Ishikawa (cell line): ENCODE results near the gene RTEL1.

Source experiments
- CEBPB ChIP-seq: IDR thresholded peaks from 2 replicates; pipeline ENCODE4 v1.6.1; 2012
- CREB1 ChIP-seq: IDR thresholded peaks from 2 replicates; pipeline ENCODE4 v1.6.1; 2012; ENCODE audit warnings: low read depth
- EGR1 ChIP-seq: IDR thresholded peaks from 2 replicates; pipeline ENCODE4 v1.6.1; 2012
- EP300 ChIP-seq: IDR thresholded peaks from 2 replicates; pipeline ENCODE4 v1.6.1; 2012; ENCODE audit warnings: borderline replicate concordance
- FOXM1 ChIP-seq: IDR thresholded peaks from 2 replicates; pipeline ENCODE4 v1.6.1; 2012; ENCODE audit warnings: low read depth, borderline replicate concordance
- NFIC ChIP-seq: IDR thresholded peaks from 2 replicates; pipeline ENCODE4 v1.6.1; 2012
- RAD21 ChIP-seq: IDR thresholded peaks from 2 replicates; pipeline ENCODE4 v1.6.1; 2012; ENCODE audit warnings: low read depth
- TAF1 ChIP-seq: IDR thresholded peaks from 2 replicates; pipeline ENCODE4 v1.6.1; 2012; ENCODE audit warnings: low read depth, mild to moderate bottlenecking
- TCF12 ChIP-seq: IDR thresholded peaks from 2 replicates; pipeline ENCODE4 v1.6.1; 2012; ENCODE audit warnings: low read depth
- TEAD4 ChIP-seq: IDR thresholded peaks from 2 replicates; pipeline ENCODE4 v1.6.1; 2012
- YY1 ChIP-seq: IDR thresholded peaks from 2 replicates; pipeline ENCODE4 v1.6.1; 2012; ENCODE audit warnings: low read depth
- ZBTB7A ChIP-seq: IDR thresholded peaks from 2 replicates; pipeline ENCODE4 v1.6.1; 2012; ENCODE audit warnings: low read depth
- TF ChIP-seq, protein P1 (sequence below): IDR thresholded peaks from 2 replicates; pipeline ENCODE4 v1.6.1; 2012
- TF ChIP-seq, protein P2 (sequence below): IDR thresholded peaks from 2 replicates; pipeline ENCODE4 v1.6.1; 2012; ENCODE audit warnings: low read depth, mild to moderate bottlenecking
- TF ChIP-seq, protein P3 (sequence below): IDR thresholded peaks from 2 replicates; pipeline ENCODE4 v1.6.1; 2012

Gene RTEL1

DNA sequence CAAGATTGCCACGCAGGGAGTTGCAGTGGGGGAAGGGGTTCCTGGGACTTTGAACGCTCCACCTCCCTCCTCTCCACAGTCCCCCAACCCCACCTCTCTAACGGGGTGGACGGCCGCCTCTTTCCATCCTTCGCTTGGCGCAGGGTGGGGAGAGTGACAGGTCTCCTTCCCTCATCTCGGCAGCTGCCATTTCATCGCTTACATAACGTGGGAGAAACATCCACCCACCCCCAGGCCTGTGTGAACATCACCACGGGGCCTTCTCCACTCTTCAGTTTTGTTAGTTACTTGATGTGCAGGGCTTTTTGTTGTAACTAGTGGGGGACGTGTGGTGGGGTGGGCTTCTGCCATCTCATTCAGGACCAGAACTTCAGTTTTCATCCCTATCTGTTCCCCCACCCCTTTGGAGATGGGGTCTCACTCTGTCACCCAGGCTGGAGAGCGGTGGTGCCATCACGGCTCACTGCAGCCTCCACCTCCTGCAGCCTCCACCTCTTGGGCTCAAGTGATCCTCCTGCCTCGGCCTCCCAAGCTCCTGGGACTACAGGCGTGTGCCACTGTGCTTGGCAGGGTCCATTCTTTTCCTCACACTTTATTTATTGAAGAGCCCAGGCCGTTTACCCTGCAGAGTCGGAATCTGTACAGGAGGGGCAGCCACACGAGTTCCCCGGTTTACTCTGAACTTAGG is 17.7 kb downstream of the RTEL1 start:
- TF ChIP-seq RAD21: no peak
- TF ChIP-seq EP300: no peak
- TF ChIP-seq, protein P1, sequence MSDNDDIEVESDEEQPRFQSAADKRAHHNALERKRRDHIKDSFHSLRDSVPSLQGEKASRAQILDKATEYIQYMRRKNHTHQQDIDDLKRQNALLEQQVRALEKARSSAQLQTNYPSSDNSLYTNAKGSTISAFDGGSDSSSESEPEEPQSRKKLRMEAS: no peak
- no peak for TF ChIP-seq YY1
- TF ChIP-seq, protein P2, sequence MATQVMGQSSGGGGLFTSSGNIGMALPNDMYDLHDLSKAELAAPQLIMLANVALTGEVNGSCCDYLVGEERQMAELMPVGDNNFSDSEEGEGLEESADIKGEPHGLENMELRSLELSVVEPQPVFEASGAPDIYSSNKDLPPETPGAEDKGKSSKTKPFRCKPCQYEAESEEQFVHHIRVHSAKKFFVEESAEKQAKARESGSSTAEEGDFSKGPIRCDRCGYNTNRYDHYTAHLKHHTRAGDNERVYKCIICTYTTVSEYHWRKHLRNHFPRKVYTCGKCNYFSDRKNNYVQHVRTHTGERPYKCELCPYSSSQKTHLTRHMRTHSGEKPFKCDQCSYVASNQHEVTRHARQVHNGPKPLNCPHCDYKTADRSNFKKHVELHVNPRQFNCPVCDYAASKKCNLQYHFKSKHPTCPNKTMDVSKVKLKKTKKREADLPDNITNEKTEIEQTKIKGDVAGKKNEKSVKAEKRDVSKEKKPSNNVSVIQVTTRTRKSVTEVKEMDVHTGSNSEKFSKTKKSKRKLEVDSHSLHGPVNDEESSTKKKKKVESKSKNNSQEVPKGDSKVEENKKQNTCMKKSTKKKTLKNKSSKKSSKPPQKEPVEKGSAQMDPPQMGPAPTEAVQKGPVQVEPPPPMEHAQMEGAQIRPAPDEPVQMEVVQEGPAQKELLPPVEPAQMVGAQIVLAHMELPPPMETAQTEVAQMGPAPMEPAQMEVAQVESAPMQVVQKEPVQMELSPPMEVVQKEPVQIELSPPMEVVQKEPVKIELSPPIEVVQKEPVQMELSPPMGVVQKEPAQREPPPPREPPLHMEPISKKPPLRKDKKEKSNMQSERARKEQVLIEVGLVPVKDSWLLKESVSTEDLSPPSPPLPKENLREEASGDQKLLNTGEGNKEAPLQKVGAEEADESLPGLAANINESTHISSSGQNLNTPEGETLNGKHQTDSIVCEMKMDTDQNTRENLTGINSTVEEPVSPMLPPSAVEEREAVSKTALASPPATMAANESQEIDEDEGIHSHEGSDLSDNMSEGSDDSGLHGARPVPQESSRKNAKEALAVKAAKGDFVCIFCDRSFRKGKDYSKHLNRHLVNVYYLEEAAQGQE: no peak
- TF ChIP-seq, protein P3, sequence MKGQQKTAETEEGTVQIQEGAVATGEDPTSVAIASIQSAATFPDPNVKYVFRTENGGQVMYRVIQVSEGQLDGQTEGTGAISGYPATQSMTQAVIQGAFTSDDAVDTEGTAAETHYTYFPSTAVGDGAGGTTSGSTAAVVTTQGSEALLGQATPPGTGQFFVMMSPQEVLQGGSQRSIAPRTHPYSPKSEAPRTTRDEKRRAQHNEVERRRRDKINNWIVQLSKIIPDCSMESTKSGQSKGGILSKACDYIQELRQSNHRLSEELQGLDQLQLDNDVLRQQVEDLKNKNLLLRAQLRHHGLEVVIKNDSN: no peak
- TF ChIP-seq TAF1: no peak
- no peak for TF ChIP-seq TCF12
- no peak for TF ChIP-seq FOXM1
- TF ChIP-seq TEAD4: no peak
- no peak for TF ChIP-seq CEBPB
- no peak for TF ChIP-seq EGR1
- TF ChIP-seq NFIC: no peak

DNA sequence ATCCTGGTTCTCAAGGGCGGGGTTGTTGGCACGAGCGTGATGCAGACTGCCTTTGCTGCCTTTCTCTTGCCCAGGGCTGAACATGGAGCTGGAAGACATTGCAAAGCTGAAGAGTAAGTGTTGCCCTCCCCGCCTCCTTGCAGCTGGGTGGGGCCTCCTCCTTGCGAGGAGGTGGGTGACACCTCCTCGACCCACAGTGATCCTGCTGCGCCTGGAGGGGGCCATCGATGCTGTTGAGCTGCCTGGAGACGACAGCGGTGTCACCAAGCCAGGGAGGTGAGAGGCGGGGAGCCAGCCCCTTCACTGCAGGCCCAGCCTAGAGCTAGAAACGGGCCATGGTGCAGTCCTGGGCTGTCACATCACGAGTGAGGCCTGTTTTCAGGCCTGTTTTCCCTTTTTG is 20.0 kb downstream of the RTEL1 start:
- TF ChIP-seq TEAD4 (no peak), RAD21 (no peak), YY1 (no peak), TCF12 (no peak), CREB1 (no peak), TAF1 (no peak), EP300 (no peak), CEBPB (no peak), FOXM1 (no peak)
- TF ChIP-seq, protein P2: no peak
- TF ChIP-seq, protein P3: no peak

DNA sequence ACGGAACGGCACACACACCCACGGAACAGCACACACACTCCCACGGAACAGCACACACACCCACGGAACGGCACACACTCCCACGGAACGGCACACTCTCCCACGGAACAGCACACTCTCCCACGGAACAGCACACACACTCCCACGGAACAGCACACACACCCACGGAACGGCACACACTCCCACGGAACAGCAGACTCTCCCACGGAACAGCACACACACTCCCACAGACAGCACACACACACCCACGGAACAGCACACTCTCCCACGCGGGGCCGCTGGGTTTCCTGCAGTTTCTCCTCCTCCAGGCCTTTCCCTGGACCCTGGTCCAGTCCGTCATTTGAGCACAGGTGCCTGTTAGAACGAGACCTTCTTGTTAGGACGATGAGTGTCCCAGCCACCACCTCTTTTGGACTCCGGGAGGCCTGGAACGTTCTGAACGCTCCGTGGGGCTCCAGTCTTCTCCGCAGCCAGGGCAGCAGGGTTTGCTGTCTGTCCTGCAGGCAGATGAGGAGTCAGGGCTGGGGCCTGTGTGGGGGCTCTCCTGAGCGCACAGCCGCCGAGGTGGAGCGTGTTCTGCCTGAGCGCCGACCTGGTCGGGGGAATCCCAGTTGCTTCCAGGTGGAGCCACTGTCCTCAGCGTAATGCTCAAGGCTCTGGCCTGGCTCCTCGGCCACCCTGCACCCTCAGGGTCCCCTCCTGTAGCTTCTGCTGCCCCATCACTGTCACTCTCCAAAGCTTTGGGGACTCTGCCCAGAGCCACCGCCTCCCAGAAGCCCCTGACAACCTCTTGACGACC is 20.8 kb downstream of the RTEL1 start:
- no peak for TF ChIP-seq EP300
- TF ChIP-seq, protein P2: no peak
- TF ChIP-seq, protein P1: no peak
- TF ChIP-seq CREB1: no peak
- no peak for TF ChIP-seq EGR1

DNA sequence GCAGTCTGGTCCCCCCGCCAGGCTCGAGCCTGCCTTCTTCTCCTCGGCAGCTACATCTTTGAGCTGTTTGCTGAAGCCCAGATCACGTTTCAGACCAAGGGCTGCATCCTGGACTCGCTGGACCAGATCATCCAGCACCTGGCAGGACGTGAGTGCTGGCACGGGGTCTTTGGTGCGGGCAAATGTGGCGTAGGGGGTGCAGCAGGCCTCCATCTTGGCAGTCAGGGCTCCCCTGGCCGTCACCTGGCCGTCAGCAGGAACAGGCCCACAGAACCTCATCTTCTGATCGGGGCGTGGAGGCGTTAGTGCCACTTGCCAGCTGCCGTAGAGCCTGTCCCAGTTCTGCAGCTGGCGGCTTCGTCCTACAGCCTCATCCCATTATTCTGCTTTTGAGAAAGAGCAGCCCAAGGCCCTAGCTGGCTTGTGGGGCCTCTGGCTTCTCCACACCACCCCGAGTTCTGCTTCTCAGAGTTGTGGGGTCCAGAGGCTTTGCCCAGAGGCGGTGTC is 21.7 kb downstream of the RTEL1 start:
- TF ChIP-seq EGR1 (no peak), YY1 (no peak), CEBPB (no peak), TEAD4 (no peak), RAD21 (no peak), CREB1 (no peak), NFIC (no peak), EP300 (no peak), ZBTB7A (no peak), TAF1 (no peak), TCF12 (no peak), FOXM1 (no peak)
- TF ChIP-seq, protein P3: no peak
- TF ChIP-seq, protein P2: no peak
- TF ChIP-seq, protein P1: no peak
